Right ventricle myocardium superior (tissue), 1 donor: ENCODE measurements around the gene CCDC93. TPM values are rescaled to one million over a fixed set of nuclear protein-coding genes. Genes with fewer than 3 reads are reported as not detected.
"Not testable (repeated sequence)": the region's sequence is repeated elsewhere in the genome, so short reads cannot be mapped to it uniquely, and the experiment has no call there.

ENCODE experiments used
- ATAC-seq: fragments of 200-7000 bp; cut with Tn5 transposase; one replicate; pipeline ENCODE4 v1.9.1; 2020; ENCODE audit warnings: mild to moderate bottlenecking; ENCODE audit not compliant: poor library complexity
- DNase-seq: peaks from one replicate; pipeline ENCODE4 v3.0.0-alpha.2; 2020
- intact Hi-C: fragments of 100-400 bp; cut with DNase I; formaldehyde crosslinking; loops from one replicate; pipeline ENCODE4 v1.11.2; 2022
- total RNA-seq: library from RNA; stranded (reverse); fragmentation: NEBNext Ultra II Directional; extraction: Animal tissue kit (Norgen Biotek cat#: 25700); gene quantifications from one replicate; pipeline ENCODE4 v1.2.1, GENCODE V29; 2021
- donor health status: DM: no; HTN: yes; CAD: no; lungs with severe emphysema.

CCDC93 gene
- total RNA-seq, 1 donor from 2014 or later = 20.9 TPM

- intact Hi-C loops = loop anchor here (5.0 kb wide), 1 partner anchor 809 kb away; no protein-coding TSS in a partner anchor
- ATAC-seq = no peak
These were observed 34.5 kb upstream of the CCDC93 start for GRCh38 chr2:118048401-118048800.

GRCh38 chr2:118047380-118047826 lies 33.5 kb upstream of the CCDC93 start:
- DNase-seq (no peak), ATAC-seq (no peak)
- intact Hi-C loops = loop anchor here (5.0 kb wide), 1 partner anchor 810 kb away; no protein-coding TSS in a partner anchor

More at GRCh38 chr2:118048401-118048800, 34.5 kb upstream of the CCDC93 start:
- no peak for DNase-seq

- peak; percentile 67 for ATAC-seq
These were observed 32.9 kb upstream of the CCDC93 start for GRCh38 chr2:118046634-118047210.

GRCh38 chr2:118045286-118045685 lies 31.4 kb upstream of the CCDC93 start:
- no peak for DNase-seq
- ATAC-seq = no peak
- intact Hi-C loops = loop anchor here (5.0 kb wide), 1 partner anchor 812 kb away; no protein-coding TSS in a partner anchor

More at GRCh38 chr2:118046634-118047210, 32.9 kb upstream of the CCDC93 start:
- no peak for DNase-seq
- intact Hi-C loops = loop anchor here (5.0 kb wide), 1 partner anchor 811 kb away; no protein-coding TSS in a partner anchor

GRCh38 chr2:118044854-118045253 lies 31.0 kb upstream of the CCDC93 start:
- intact Hi-C loops = loop anchor here (5.0 kb wide), 1 partner anchor 812 kb away; no protein-coding TSS in a partner anchor
- no peak for ATAC-seq
- DNase-seq = no peak

GRCh38 chr2:118044103-118044716 lies 30.3 kb upstream of the CCDC93 start:
- ATAC-seq = no peak
- no peak for DNase-seq
- intact Hi-C loops = no loop called here

- intact Hi-C loops = no loop called here
- DNase-seq (no peak), ATAC-seq (no peak)
These were observed 27.0 kb upstream of the CCDC93 start for GRCh38 chr2:118040891-118041290.

GRCh38 chr2:118032169-118033013 lies 18.5 kb upstream of the CCDC93 start:
- DNase-seq = no peak
- intact Hi-C loops = no loop called here

GRCh38 chr2:118031566-118031965 lies 17.7 kb upstream of the CCDC93 start:
- DNase-seq (no peak), ATAC-seq (no peak)
- intact Hi-C loops = no loop called here

More at GRCh38 chr2:118032169-118033013, 18.5 kb upstream of the CCDC93 start:
- ATAC-seq = peak; percentile 65

- ATAC-seq = no peak
These were observed 15.2 kb upstream of the CCDC93 start for GRCh38 chr2:118029025-118029424.

GRCh38 chr2:118021356-118021755 lies 7.5 kb upstream of the CCDC93 start:
- no peak for ATAC-seq

More at GRCh38 chr2:118029025-118029424, 15.2 kb upstream of the CCDC93 start:
- DNase-seq = no peak
- intact Hi-C loops = no loop called here

GRCh38 chr2:118019821-118020220 lies 6.0 kb upstream of the CCDC93 start:
- DNase-seq = no peak

More at GRCh38 chr2:118021356-118021755, 7.5 kb upstream of the CCDC93 start:
- intact Hi-C loops = no loop called here
- DNase-seq = no peak

GRCh38 chr2:118016911-118017310 lies 3.0 kb upstream of the CCDC93 start:
- DNase-seq = no peak
- ATAC-seq = no peak
- intact Hi-C loops = no loop called here

More at GRCh38 chr2:118019821-118020220, 6.0 kb upstream of the CCDC93 start:
- intact Hi-C loops = no loop called here
- ATAC-seq = no peak

- peak; percentile 46 for DNase-seq
- ATAC-seq, intact Hi-C loops: not testable (repeated sequence)
These were observed 1.9 kb upstream of the CCDC93 start for GRCh38 chr2:118015761-118016160.

GRCh38 chr2:118014492-118014824 lies 588 bp upstream of the CCDC93 start:
- no peak for DNase-seq
- no peak for ATAC-seq
- intact Hi-C loops = no loop called here

GRCh38 chr2:118013221-118013723 lies 598 bp downstream of the CCDC93 start:
- intact Hi-C loops = no loop called here
- peak; percentile 73 for DNase-seq

GRCh38 chr2:118012778-118013177 lies 1.1 kb downstream of the CCDC93 start:
- intact Hi-C loops = no loop called here
- DNase-seq (no peak), ATAC-seq (no peak)

More at GRCh38 chr2:118013221-118013723, 598 bp downstream of the CCDC93 start:
- ATAC-seq = peak; percentile 74

GRCh38 chr2:118010473-118010872 lies 3.4 kb downstream of the CCDC93 start:
- DNase-seq (no peak), ATAC-seq (no peak)
- intact Hi-C loops = no loop called here

GRCh38 chr2:118006861-118007260 lies 7.0 kb downstream of the CCDC93 start:
- intact Hi-C loops = no loop called here
- ATAC-seq (no peak), DNase-seq (no peak)
